Activated T-helper 9 cell treated with anti-CD3 and anti-CD28 coated beads, Interleukin-2, amount 50 U/mL, for 16 hours (primary cell): ENCODE data around the gene CCL13.

ENCODE experiments used
- DNase-seq: peaks from one replicate; pipeline ENCODE4 v3.0.0-alpha.2; 2020; ENCODE audit warnings: low read depth

Gene CCL13

GRCh38 chr17:34363183-34363661 is 6.9 kb downstream of the CCL13 start, which contains the start of gene CCL1:
Gene CCL1 (minus strand): TSS chr17:34363233. CDS start chr17:34363161, 72 bp downstream.
- no peak for DNase-seq

- no peak for DNase-seq
Observed at GRCh38 chr17:34364751-34365150, 8.5 kb downstream of the CCL13 start.

- DNase-seq, result no peak
Observed at GRCh38 chr17:34365340-34365739, 9.1 kb downstream of the CCL13 start.

- no peak for DNase-seq
Observed at GRCh38 chr17:34366010-34366409, 9.7 kb downstream of the CCL13 start.

GRCh38 chr17:34366529-34367107 is 10.3 kb downstream of the CCL13 start:
- DNase-seq, result no peak

GRCh38 chr17:34367486-34368195 is 11.4 kb downstream of the CCL13 start:
- no peak for DNase-seq

- DNase-seq, result no peak
Observed at GRCh38 chr17:34368196-34368945, 12.1 kb downstream of the CCL13 start.

- DNase-seq, result no peak
Observed at GRCh38 chr17:34368946-34369500, 12.7 kb downstream of the CCL13 start.

- DNase-seq, result no peak
Observed at GRCh38 chr17:34369571-34369970, 13.3 kb downstream of the CCL13 start.

GRCh38 chr17:34370376-34370996 is 14.2 kb downstream of the CCL13 start:
- DNase-seq, result no peak

- DNase-seq, result no peak
Observed at GRCh38 chr17:34370997-34371395, 14.7 kb downstream of the CCL13 start.

GRCh38 chr17:34371405-34372100 is 15.3 kb downstream of the CCL13 start:
- DNase-seq, result no peak

- DNase-seq, result no peak
Observed at GRCh38 chr17:34374457-34374856, 18.2 kb downstream of the CCL13 start.

GRCh38 chr17:34375426-34375997 is 19.2 kb downstream of the CCL13 start:
- no peak for DNase-seq

- no peak for DNase-seq
Observed at GRCh38 chr17:34377078-34377823, 21.0 kb downstream of the CCL13 start.

- DNase-seq, result no peak
Observed at GRCh38 chr17:34378664-34379101, 22.4 kb downstream of the CCL13 start.

- no peak for DNase-seq
Observed at GRCh38 chr17:34379868-34380267, 23.6 kb downstream of the CCL13 start.

- DNase-seq, result no peak
Observed at GRCh38 chr17:34382621-34383124, 26.4 kb downstream of the CCL13 start.

GRCh38 chr17:34383216-34383615 is 26.9 kb downstream of the CCL13 start:
- DNase-seq, result no peak

- DNase-seq, result no peak
Observed at GRCh38 chr17:34384271-34384670, 28.0 kb downstream of the CCL13 start.
